GM23338 (cell line): ENCODE results near the gene PHKG2. TPM values are rescaled to one million over a fixed set of nuclear protein-coding genes. Genes with fewer than 3 reads are reported as not detected.

ENCODE experiments used
- ATAC-seq: fragments of 200-7000 bp; cut with Tn5 transposase; 3 replicates; pipeline ENCODE4 v1.9.1; 2020
- DNase-seq: peaks from one replicate; pipeline ENCODE4 v3.0.0-alpha.2; 2015; ENCODE audit warnings: low spot score
- H2AFZ ChIP-seq: fragments of 200-600 bp; sonication (generic); 2 replicates; pipeline ENCODE4 v1.8.0; 2016; ENCODE audit warnings: antibody characterized with exemption, mild to moderate bottlenecking, moderate library complexity
- H3F3A ChIP-seq: fragments of 200-600 bp; sonication (generic); replicated peaks from 2 replicates; pipeline ENCODE4 v1.8.0; 2017; ENCODE audit warnings: antibody characterized with exemption, mixed run types, low read depth
- H3K27ac ChIP-seq: fragments of 200-600 bp; sonication (generic); 2 replicates; pipeline ENCODE4 v1.6.1; 2016; ENCODE audit warnings: low read depth
- H3K27me3 ChIP-seq: fragments of 200-600 bp; sonication (generic); 2 replicates; pipeline ENCODE4 v1.8.0; 2016; ENCODE audit warnings: mild to moderate bottlenecking, mixed run types, moderate library complexity; ENCODE audit not compliant: insufficient read depth
- H3K36me3 ChIP-seq: fragments of 200-600 bp; sonication (generic); 2 replicates; pipeline ENCODE4 v1.8.0; 2016; ENCODE audit warnings: mild to moderate bottlenecking; ENCODE audit not compliant: insufficient read depth
- H3K4me1 ChIP-seq: fragments of 200-600 bp; sonication (generic); 2 replicates; pipeline ENCODE4 v1.8.0; 2016; ENCODE audit warnings: mild to moderate bottlenecking, moderate library complexity; ENCODE audit not compliant: insufficient read depth
- H3K4me2 ChIP-seq: fragments of 200-600 bp; sonication (generic); 2 replicates; pipeline ENCODE4 v1.7.1; 2017; ENCODE audit warnings: mixed run types
- H3K4me3 ChIP-seq: fragments of 200-600 bp; sonication (generic); 2 replicates; pipeline ENCODE4 v1.6.1; 2016; ENCODE audit warnings: mixed run types
- H3K79me2 ChIP-seq: fragments of 200-600 bp; sonication (generic); replicated peaks from 2 replicates; pipeline ENCODE4 v1.8.0; 2017; ENCODE audit warnings: mild to moderate bottlenecking; ENCODE audit not compliant: insufficient read depth
- H3K9me2 ChIP-seq: fragments of 200-600 bp; sonication (generic); 2 replicates; pipeline ENCODE4 v1.8.0; 2017; ENCODE audit not compliant: insufficient read depth
- H4K20me1 ChIP-seq: fragments of 200-600 bp; sonication (generic); replicated peaks from 2 replicates; pipeline ENCODE4 v1.8.0; 2017; ENCODE audit warnings: mild to moderate bottlenecking; ENCODE audit not compliant: insufficient read depth
- H3K27ac Mint-ChIP-seq: 2 replicates; pipeline ENCODE4 v1.8.0; 2020; ENCODE audit warnings: inconsistent platforms, mild to moderate bottlenecking, moderate library complexity, mixed read lengths
- H3K27me3 Mint-ChIP-seq: 3 replicates; pipeline ENCODE4 v1.8.0; 2022; ENCODE audit warnings: low read depth, mild to moderate bottlenecking, moderate library complexity, mixed read lengths, inconsistent platforms; ENCODE audit not compliant: insufficient read depth, poor library complexity
- H3K36me3 Mint-ChIP-seq: 3 replicates; pipeline ENCODE4 v1.8.0; 2021; ENCODE audit warnings: low read depth, mild to moderate bottlenecking, inconsistent platforms, moderate library complexity, mixed read lengths
- H3K4me1 Mint-ChIP-seq: 3 replicates; pipeline ENCODE4 v1.8.0; 2020; ENCODE audit warnings: mild to moderate bottlenecking, inconsistent platforms, mixed read lengths
- H3K4me3 Mint-ChIP-seq: 3 replicates; pipeline ENCODE4 v1.8.0; 2021; ENCODE audit warnings: moderate library complexity, mild to moderate bottlenecking, inconsistent platforms, mixed read lengths
- H3K9me3 Mint-ChIP-seq: 3 replicates; pipeline ENCODE4 v1.8.0; 2020; ENCODE audit warnings: moderate library complexity, mild to moderate bottlenecking, inconsistent platforms, mixed read lengths
- CREB1 ChIP-seq: fragments of 250-450 bp; sonication (Bioruptor Pico); IDR thresholded peaks from 2 replicates; pipeline ENCODE4 v1.5.0; 2020; ENCODE audit warnings: low read depth, mild to moderate bottlenecking, moderate library complexity
- EZH2 ChIP-seq: fragments of 200-600 bp; sonication (generic); IDR thresholded peaks from one replicate; pipeline ENCODE4 v1.8.0; 2017; ENCODE audit warnings: antibody characterized with exemption, mild to moderate bottlenecking, low read depth; ENCODE audit not compliant: unreplicated experiment
- EZH2phosphoT487 ChIP-seq: fragments of 200-600 bp; sonication (generic); IDR thresholded peaks from one replicate; pipeline ENCODE4 v1.8.1; 2018; ENCODE audit warnings: antibody characterized with exemption; ENCODE audit not compliant: unreplicated experiment
- JUNB ChIP-seq: IDR thresholded peaks from one replicate; pipeline ENCODE4 v1.6.1; 2016; ENCODE audit warnings: antibody characterized with exemption; ENCODE audit not compliant: unreplicated experiment
- NANOG ChIP-seq: IDR thresholded peaks from 2 replicates; pipeline ENCODE4 v1.6.1; 2016; ENCODE audit warnings: antibody characterized with exemption, borderline replicate concordance
- POLR2AphosphoS5 ChIP-seq: IDR thresholded peaks from 2 replicates; pipeline ENCODE4 v1.6.1; 2016; ENCODE audit warnings: antibody characterized with exemption, low read depth
- REST ChIP-seq: IDR thresholded peaks from one replicate; pipeline ENCODE4 v1.6.1; 2018; ENCODE audit warnings: antibody characterized with exemption; ENCODE audit not compliant: unreplicated experiment
- STAT1 ChIP-seq: IDR thresholded peaks from one replicate; pipeline ENCODE4 v1.6.1; 2016; ENCODE audit warnings: antibody characterized with exemption; ENCODE audit not compliant: unreplicated experiment
- ZNF114 ChIP-seq: fragments of 250-450 bp; sonication (Bioruptor Pico); IDR thresholded peaks from 2 replicates; pipeline ENCODE4 v1.5.0; 2020; ENCODE audit warnings: mild to moderate bottlenecking, moderate library complexity
- ZNF462 ChIP-seq: fragments of 250-450 bp; sonication (Bioruptor Pico); IDR thresholded peaks from 2 replicates; pipeline ENCODE4 v1.5.0; 2020; ENCODE audit warnings: mild to moderate bottlenecking, moderate library complexity
- polyA plus RNA-seq: library from polyadenylated mRNA; unstranded; fragments of >200 nt; fragmentation: Nextera tagmentation; extraction: Ambion mirVana; gene quantifications from 2 replicates; pipeline ENCODE4 v1.2.1, GENCODE V29; 2016
- total RNA-seq: library from RNA; depleted of rRNA; stranded (reverse); fragments of >200 nt; shearing (Covaris generic); gene quantifications from 2 replicates; pipeline ENCODE4 v1.2.3, GENCODE V29; 2014

The PHKG2 gene
- total and polyA plus RNA-seq, 2 experiments from 2014 or later: 26.9 to 27.0 TPM

GRCh38 chr16:30784215-30784614 lies 36.0 kb downstream of the PHKG2 start:
- peaks cover 5% of the 10 kb centered on the region for H4K20me1 ChIP-seq
- H2AFZ ChIP-seq: no peak overlapping the region
- ATAC-seq (no peak), DNase-seq (no peak)
- Mint-ChIP-seq H3K27me3 (peaks cover 9% of the 10 kb centered on the region), H3K4me1 (peaks cover 22% of the 10 kb centered on the region), H3K27ac (no peak overlapping the region), H3K9me3 (no peaks in the 10 kb centered on the region), H3K36me3 (peaks cover 24% of the 10 kb centered on the region), H3K4me3 (no peak overlapping the region)
- H3K4me2 ChIP-seq: no peak overlapping the region
- no peak overlapping the region for H3K27ac ChIP-seq
- peaks cover 3% of the 10 kb centered on the region; the same call in 1 of the 2 replicates for H3K4me1 ChIP-seq
- H3K4me3 ChIP-seq: no peak overlapping the region
- no peaks in the 10 kb centered on the region for H3K9me2 ChIP-seq
- H3K27me3 ChIP-seq: no peaks in the 10 kb centered on the region
- H3K79me2 ChIP-seq: peaks cover 17% of the 10 kb centered on the region
- TF ChIP-seq NANOG (no peak), POLR2AphosphoS5 (no peak)
- H3F3A ChIP-seq: peaks cover 10% of the 10 kb centered on the region; the same call in 1 of the 2 replicates
- peaks cover 3% of the 10 kb centered on the region; the same call in 1 of the 2 replicates for H3K36me3 ChIP-seq

- H4K20me1 ChIP-seq: peaks cover 5% of the 10 kb centered on the region
- H3K9me2 ChIP-seq: no peaks in the 10 kb centered on the region
- H3F3A ChIP-seq: 0 out of 2 replicates have a peak, but pooled peaks cover 10% of the 10 kb centered on the region
- peaks cover 21% of the 10 kb centered on the region for H3K36me3 Mint-ChIP-seq
- DNase-seq: no peak
- H3K36me3 ChIP-seq: peaks cover 3% of the 10 kb centered on the region; the same call in 1 of the 2 replicates
- peak overlapping the region; percentile 99 for H3K4me2 ChIP-seq
- peaks cover 3% of the 10 kb centered on the region; the same call in 1 of the 2 replicates for H3K4me1 ChIP-seq
- no peak overlapping the region for H3K27ac ChIP-seq
- H3K4me3 Mint-ChIP-seq: peak overlapping the region; percentile 88
- peaks cover 6% of the 10 kb centered on the region for H3K27me3 Mint-ChIP-seq
- TF ChIP-seq EZH2phosphoT487 (no peak), EZH2 (no peak), STAT1 (no peak), ZNF114 (CRISPR knock-in tag) (no peak), ZNF462 (no peak), JUNB (no peak), NANOG (no peak), REST (no peak), CREB1 (no peak)
- H2AFZ ChIP-seq: no peak overlapping the region
- H3K9me3 Mint-ChIP-seq: no peaks in the 10 kb centered on the region
- ATAC-seq: no peak
- peaks cover 19% of the 10 kb centered on the region for H3K4me1 Mint-ChIP-seq
- peak overlapping the region; percentile 95 for H3K4me3 ChIP-seq
- H3K79me2 ChIP-seq: peaks cover 17% of the 10 kb centered on the region
- H3K27me3 ChIP-seq: no peaks in the 10 kb centered on the region
- H3K27ac Mint-ChIP-seq: no peak overlapping the region
Observed at GRCh38 chr16:30785126-30786106, 37.2 kb downstream of the PHKG2 start.
